Colonic mucosa (tissue), 4 donors: ENCODE measurements around the gene C1QTNF7. TPM values are rescaled to one million over a fixed set of nuclear protein-coding genes. Genes with fewer than 3 reads are reported as not detected.

ENCODE experiments used
- DNase-seq: peaks from one replicate; pipeline ENCODE4 v3.0.0-alpha.2; 2020
- H3K27ac ChIP-seq: fragments of 200-600 bp; one replicate; pipeline ENCODE4 v1.8.0; 2021
- H3K27me3 ChIP-seq: fragments of 200-600 bp; one replicate; pipeline ENCODE4 v1.8.0; 2021
- H3K36me3 ChIP-seq: fragments of 200-600 bp; one replicate; pipeline ENCODE4 v1.8.0; 2021
- H3K4me1 ChIP-seq: fragments of 200-600 bp; one replicate; pipeline ENCODE4 v1.8.0; 2021; ENCODE audit warnings: mild to moderate bottlenecking
- H3K4me3 ChIP-seq: fragments of 200-600 bp; one replicate; pipeline ENCODE4 v1.8.0; 2021
- H3K9ac ChIP-seq, 2 donors: one replicate each; pipeline ENCODE4 v1.7.0; 2013; ENCODE audit warnings: control low read depth in 2 of 2, low read depth in 2 of 2, low read length in 2 of 2
- H3K9me3 ChIP-seq: fragments of 200-600 bp; one replicate; pipeline ENCODE4 v1.8.0; 2021
- CTCF ChIP-seq: fragments of 200-600 bp; IDR thresholded peaks from one replicate; pipeline ENCODE4 v1.8.0; 2022; ENCODE audit warnings: antibody characterized with exemption, mild to moderate bottlenecking
- intact Hi-C: fragments of 100-400 bp; cut with DNase I; formaldehyde crosslinking; loops from one replicate; pipeline ENCODE4 v1.14.1; 2022
- total RNA-seq, 2 donors: library from RNA; stranded (reverse); fragmentation: NEBNext Ultra II Directional in 1 of 2; extraction: Animal tissue kit (Norgen Biotek cat#: 25700) in 1 of 2; gene quantifications; one replicate each; pipeline ENCODE4 v1.2.1, GENCODE V29; 2021
- donor health status: healthy.
- donor health status: DM: no; HTN: no; CAD: no.
- donor health status: DM: no; HTN: no; CAD: no.

Gene C1QTNF7
- total RNA-seq, result 1 to 10 TPM in 1 of 2 donors, under 1 TPM in 1; 0.94 to 4.2 TPM

DNA sequence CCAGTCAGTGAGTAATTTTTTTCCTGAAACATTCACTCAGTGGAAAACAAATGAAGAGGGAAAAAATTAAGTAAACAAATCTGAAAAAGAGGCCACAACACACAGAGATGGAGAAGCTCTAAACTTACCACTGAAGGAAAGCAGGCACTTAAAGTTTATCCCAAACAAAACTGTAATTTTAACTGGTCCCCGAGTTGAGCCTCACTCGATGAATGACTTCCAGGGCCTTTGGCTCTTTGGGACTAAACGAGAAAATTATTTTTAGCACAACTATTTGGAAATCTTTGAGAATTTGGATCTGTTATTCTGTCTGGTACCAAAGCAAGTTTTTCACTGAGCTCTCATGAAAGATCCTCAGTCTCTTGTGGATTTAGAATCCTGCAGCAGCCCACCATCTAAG, at the start of gene C1QTNF7:
Gene C1QTNF7 (plus strand): TSS at position 333 of the 400 bp plus-strand sequence. CDS start 7,711 bp downstream, outside the sequence.
- H3K9ac ChIP-seq, result no peak within 1 kb of the TSS
- intact Hi-C loops, result no loop called here
- H3K27ac ChIP-seq, result peak within 1 kb of the TSS; percentile 4
- DNase-seq, result no peak
- H3K9me3 ChIP-seq, result no peaks in the 10 kb centered on the region
- no peak within 1 kb of the TSS for H3K4me3 ChIP-seq
- no peaks in the 10 kb centered on the region for H3K27me3 ChIP-seq
- H3K4me1 ChIP-seq, result no peaks in the 10 kb centered on the region
- H3K36me3 ChIP-seq, result no peaks in the 10 kb centered on the region
- no peak for TF ChIP-seq CTCF

- intact Hi-C loops, result no loop called here
- no peak for TF ChIP-seq CTCF
- Histone ChIP-seq H3K9me3 (no peaks in the 10 kb centered on the region), H3K36me3 (no peaks in the 10 kb centered on the region), H3K9ac (no peak overlapping the region), H3K27ac (no peak overlapping the region), H3K27me3 (no peaks in the 10 kb centered on the region), H3K4me3 (no peak overlapping the region), H3K4me1 (no peaks in the 10 kb centered on the region)
- no peak for DNase-seq
Observed at GRCh38 chr4:15378062-15378461, 49.8 kb upstream of the C1QTNF7 start.

DNA sequence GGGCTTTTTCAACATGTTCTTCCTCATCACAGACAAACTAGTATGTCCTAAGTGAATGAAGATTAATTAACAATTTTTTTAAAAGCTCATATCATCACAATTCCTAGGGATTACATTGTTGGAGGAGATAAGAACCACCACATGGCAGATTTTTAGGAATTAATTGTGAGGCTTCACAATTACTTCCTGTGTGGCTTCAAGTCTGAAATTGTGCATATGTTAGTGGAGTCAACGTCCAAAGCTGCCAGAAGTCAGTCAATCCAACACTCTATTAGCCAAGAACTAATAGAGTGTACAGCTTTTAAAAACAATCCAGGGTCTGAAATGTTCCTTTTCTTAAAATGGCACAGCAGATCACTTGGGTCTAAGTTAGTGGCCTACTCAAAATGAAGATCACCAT, 49.3 kb upstream of the C1QTNF7 start:
- Histone ChIP-seq H3K36me3 (no peaks in the 10 kb centered on the region), H3K27ac (no peak overlapping the region), H3K4me1 (no peaks in the 10 kb centered on the region), H3K4me3 (no peak overlapping the region), H3K9ac (no peak overlapping the region), H3K9me3 (no peaks in the 10 kb centered on the region), H3K27me3 (no peaks in the 10 kb centered on the region)
- no peak for TF ChIP-seq CTCF
- intact Hi-C loops, result no loop called here
- DNase-seq, result no peak

GRCh38 chr4:15381806-15382338, 46.0 kb upstream of the C1QTNF7 start:
- Histone ChIP-seq H3K9me3 (no peaks in the 10 kb centered on the region), H3K9ac (no peak overlapping the region), H3K4me1 (no peaks in the 10 kb centered on the region), H3K27ac (no peak overlapping the region), H3K4me3 (no peak overlapping the region), H3K27me3 (no peaks in the 10 kb centered on the region), H3K36me3 (no peaks in the 10 kb centered on the region)
- intact Hi-C loops, result no loop called here
- no peak for DNase-seq
- no peak for TF ChIP-seq CTCF

DNA sequence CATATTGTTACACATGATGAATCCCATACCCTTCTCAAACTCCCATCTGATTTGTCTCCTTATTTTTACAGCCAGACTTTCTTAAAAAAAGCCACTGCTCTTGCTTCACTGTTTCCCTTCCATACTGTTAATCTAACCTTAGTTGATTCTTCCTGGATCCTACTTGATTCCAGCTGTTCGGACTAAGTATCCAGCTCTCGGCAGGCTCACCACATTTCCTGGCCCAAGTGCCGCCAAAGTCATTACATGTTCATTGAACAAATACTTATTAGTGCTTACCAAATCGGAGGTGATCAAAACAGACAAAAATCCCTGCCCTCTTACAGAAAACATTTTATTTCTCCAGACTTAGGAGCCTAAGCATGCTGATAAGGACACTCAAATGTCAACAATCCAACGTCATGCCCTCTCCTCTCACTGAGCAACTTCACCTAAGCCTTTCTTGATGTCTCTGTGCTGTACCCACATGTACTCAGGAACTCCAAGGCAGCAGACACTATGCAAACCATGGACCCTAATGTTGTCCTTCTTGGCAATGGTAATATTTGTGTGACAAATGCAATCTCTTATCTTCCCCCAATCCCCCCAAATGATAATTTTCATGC, 45.1 kb upstream of the C1QTNF7 start:
- no peak for DNase-seq
- Histone ChIP-seq H3K27ac (no peak overlapping the region), H3K4me3 (no peak overlapping the region), H3K4me1 (no peaks in the 10 kb centered on the region), H3K9me3 (no peaks in the 10 kb centered on the region), H3K27me3 (no peaks in the 10 kb centered on the region), H3K36me3 (no peaks in the 10 kb centered on the region), H3K9ac (no peak overlapping the region)
- intact Hi-C loops, result no loop called here
- no peak for TF ChIP-seq CTCF
